ENCODE measurements around the gene CRYZL1.
"Not testable (repeated sequence)": the region's sequence is repeated elsewhere in the genome, so short reads cannot be mapped to it uniquely, and the experiment has no call there.

CRYZL1 gene

DNA sequence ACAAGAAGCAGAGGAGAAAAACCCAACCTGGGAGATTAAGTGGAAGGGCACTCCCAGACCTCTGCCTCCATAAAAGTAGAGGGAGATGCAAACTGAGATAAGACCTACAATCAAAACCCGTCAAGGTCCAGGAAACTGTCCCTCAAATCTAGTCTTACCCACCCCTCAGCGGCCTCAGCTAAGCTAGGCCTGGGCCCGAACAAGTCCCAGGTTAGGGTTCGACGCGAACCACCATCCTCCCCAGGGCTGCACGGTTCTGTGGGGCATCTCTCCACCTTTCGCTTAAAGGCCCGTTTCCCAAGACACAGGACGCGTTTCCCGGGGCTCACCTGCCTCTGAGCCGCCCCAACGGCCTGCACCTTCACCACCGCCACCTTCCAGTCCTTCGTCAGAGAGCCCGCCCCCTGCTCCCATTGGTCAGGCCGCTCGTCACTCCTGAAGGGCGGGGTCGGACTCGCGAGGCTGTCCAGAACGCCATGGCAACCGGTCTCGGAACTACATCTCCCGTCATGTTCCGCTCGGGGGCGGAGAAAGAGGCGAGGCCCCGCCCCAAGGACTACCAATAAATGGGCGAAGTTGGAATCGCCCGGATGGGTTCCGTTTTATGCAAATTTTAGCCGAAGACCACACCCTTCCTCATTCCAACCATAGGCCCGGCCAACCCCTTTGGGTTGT, at the start of gene CRYZL1:
CRYZL1 (minus strand) TSS at position 390 of the 675 bp plus-strand sequence. CDS start 10,190 bp downstream, outside the sequence.
- peak; percentile 93 for DNase-seq

GRCh38 chr21:33690874-33691273, 49.3 kb upstream of the CRYZL1 start:
- DNase-seq, result no peak

DNA sequence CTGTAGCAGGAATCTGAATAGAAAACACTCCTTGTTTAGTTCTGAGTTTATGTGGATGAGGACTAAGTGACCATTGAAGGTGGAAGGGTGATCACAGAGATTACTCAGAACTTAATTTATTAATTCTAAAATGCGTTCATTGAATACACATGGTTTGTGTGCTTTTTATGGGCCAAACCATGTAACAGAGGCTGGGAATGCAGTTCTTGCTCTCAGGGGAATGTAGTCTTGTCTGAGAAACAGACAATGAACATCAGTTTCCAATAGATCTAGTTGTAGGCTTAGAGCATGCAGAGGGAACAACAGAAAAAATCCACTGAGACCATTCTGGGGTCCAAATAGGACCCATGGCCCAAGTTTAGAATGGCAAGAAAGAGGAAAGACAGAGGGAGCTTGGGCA, 46.8 kb upstream of the CRYZL1 start:
- no peak for DNase-seq

DNA sequence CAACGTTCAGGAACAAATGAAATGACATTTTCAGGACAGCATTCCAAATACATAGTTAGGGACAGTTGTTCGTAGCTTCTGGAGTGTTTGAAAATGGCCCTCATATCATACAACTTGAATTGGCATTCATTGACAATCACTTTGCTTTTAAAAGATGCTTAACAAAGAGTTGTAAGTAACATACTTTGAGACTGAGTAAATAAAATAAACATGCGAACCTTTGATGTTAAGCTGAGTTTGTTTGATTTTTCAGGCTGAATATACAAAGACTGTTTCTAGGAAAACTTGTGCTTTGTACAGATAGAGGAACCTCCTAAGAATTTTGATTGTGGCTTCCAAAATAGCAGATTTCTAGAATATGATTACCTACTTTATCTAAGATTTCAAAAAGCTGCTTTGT, 46.1 kb upstream of the CRYZL1 start:
- no peak for DNase-seq

DNA sequence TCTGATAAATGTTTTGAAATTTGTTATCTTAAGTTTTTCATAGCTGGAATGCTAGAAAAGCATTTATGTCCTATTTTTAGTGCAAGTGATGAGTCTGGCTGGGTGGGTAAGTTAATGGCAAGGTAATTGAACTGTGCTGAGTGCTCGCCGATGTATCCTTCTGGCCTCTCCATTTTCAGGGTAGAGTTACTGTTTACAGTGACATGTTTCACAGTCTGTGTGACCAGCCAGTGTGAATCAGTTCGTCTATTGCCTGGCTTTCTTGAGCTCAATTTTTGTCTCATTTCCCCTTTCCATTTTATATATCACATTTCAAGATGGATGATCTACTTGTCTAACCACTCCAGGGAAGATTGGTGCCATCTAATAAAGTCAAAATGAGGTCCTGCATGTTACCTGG, 44.8 kb upstream of the CRYZL1 start:
- no peak for DNase-seq

GRCh38 chr21:33685613-33686197, 44.2 kb upstream of the CRYZL1 start:
- no peak for DNase-seq

DNA sequence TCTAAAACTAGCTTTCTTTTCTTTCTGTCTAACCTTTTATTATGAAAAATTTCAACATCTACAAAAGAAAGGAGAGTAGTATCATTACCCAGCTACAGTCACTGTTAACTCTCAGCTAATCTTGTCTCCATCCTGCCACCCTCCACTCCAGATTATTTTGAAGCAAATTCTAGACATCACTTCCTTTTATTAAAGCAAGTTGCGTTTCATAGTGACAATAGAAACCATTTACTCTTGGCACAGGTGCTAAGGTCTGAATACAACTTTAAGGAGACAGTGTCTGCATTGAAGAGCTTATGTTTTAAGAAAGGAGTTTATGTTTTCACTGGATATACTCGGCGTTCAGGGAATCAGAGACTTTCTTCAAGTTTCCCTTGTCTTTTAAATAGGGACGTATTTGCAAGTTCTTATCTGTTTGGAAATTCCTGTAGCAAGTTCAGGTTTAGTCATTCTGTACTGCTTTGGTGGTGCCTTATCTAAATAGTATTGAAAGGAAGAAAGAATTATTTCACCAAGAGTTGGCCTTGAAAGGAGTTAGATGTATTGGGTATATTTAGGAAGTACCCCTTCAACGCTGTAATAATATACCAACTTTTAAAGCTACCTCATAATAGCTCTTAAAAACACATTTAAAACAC, 43.5 kb upstream of the CRYZL1 start:
- no peak for DNase-seq

DNA sequence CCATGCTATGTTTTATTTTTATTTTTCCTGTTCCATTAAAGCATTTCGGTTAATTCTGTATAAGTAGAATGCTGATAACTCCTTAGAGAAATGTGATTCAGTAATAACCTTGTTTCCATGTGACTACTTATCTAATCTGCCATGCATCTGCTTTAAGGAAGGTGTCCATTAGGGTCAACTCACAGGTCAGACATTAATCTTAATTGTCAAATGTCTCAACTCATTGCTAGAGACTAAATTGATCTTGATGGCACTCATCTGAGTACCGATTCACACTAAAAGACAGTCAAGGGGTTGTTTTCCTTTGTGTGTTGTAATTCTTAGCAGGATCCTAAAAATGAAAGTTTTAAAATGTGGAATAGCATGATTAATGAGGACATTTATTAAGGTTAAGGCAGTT, 42.5 kb upstream of the CRYZL1 start:
- DNase-seq, result no peak

DNA sequence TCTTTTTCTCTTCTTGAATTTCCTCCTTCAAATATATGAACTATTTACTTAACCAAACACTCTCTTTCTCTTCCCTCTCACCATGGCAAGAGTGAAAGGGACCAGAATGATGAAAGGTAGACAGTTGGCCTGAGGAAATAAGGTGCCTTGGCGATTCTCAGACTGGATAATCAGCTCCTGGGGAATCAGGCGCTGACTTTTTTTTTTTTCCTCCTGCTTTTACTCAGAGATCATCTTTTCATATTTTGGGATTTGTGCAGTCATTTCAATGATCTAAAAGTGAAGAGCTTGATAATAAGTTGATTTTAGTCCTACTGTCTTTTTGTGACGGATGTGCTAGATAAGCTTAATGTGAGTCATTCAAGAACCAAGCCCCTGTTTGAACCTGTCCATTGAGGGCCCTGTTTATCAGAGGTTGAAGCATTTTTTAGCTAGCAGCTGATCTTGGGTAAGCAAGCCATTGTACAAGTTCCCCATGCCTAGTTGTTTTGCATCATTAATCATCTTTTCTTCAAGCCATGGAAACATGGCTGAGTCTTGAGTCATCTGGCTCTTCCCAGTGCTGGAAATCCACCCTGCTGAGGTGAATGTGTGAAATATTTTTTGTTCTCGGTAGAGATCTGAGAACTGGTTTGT, 41.6 kb upstream of the CRYZL1 start:
- no peak for DNase-seq

GRCh38 chr21:33680870-33681269, 39.3 kb upstream of the CRYZL1 start:
- DNase-seq, result no peak

DNA sequence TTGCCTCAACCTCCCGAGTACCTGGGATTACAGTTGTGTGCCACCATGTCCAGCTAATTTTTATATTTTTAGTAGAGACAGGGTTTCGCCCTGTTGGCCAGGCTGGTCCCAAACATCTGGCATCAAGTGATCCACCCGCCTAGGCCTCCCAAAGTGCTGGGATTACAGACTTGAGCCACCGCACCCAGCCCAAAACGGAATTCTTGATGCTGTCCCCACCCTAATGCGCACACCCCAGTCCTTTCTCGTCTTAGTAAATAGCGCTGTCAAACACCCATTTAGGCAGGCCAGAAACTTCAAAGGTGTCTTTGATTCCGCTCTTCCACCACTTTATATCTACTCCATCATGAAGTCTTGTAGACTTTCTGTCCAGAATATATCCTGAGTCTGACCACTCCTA, 35.9 kb upstream of the CRYZL1 start:
- no peak for DNase-seq

DNA sequence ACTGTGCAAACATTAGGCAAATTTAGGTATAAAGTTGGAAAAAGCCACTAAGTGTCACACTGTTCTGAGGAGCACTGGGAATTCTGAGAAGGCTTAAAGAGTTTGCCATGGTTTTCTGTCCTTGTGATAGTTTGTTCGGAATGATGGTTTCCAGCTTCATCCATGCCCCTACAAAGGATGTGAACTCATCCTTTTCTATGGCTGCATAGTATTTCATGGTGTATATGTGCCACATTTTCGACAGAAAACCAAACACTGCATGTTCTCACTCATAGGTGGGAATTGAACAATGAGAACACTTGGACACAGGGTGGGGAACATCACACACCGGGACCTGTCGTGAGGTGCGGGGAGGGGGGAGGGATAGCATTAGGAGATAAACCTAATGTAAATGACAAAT, 35.1 kb upstream of the CRYZL1 start:
- DNase-seq, result not testable (repeated sequence)

- no peak for DNase-seq
These were observed 32.7 kb upstream of the CRYZL1 start for GRCh38 chr21:33674226-33674625.

- DNase-seq, result no peak
These were observed 31.9 kb upstream of the CRYZL1 start for GRCh38 chr21:33673473-33673872.

DNA sequence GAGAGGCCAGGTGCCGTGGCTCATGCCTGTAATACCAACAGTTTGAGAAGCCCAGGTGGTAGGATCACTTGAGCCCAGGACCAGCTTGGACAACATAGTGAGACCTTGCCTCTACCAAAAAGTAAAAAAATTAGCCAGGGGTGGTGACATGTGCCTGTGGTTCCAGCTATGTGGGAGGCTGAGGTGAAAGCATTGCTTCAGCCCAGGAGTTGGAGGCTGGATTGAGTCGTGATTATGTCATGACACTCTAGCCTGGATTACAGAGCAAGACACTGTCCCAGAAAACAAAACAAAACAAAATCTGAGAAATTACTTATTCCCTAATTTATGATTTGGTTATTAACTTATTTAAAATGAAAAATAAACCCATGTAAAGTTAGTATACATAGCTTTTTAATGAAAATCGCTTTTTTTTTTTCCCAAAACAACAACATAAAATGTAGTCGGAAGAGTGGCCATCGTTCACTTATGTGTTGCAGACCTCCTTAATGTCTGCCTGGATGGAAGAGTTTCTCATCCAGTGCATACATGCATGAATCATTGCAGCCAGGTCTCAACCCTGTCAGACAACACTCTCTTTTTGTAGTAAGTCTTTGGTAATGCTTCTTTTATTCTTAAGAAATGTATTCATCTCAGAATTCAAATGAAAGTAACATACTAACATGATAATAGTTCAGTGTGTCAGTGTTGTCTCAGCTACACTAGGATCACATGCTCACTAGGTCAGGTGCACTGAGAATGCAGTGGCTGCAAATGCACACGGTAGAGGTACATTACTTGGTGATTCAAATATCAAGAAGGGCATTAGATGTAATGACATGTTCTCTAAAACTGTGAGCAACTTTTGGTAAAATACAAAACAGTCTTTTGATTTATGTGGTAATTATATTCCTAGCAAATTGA, 28.8 kb upstream of the CRYZL1 start:
- DNase-seq, result no peak

DNA sequence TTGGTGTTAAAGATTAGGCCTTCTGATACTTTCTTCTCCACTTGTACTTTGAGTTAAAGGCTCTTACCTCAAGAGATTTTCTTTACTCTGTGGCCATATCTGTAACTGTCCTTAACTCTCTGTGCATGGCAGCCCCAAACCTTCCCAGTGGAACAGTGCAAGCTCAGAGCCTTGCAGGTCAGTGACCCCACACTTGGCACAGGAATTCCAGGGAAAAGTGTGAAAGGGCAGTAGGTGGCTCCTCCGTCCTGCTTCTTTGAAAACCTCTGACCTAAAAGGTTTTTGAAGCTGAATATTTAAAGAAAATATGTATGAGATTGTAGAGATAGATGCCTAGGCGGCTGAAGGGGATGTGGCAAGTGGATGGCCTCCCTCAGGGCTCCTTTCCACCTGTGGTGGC, 27.1 kb upstream of the CRYZL1 start:
- DNase-seq, result no peak

- DNase-seq, result no peak
These were observed 26.6 kb upstream of the CRYZL1 start for GRCh38 chr21:33668180-33668579.

DNA sequence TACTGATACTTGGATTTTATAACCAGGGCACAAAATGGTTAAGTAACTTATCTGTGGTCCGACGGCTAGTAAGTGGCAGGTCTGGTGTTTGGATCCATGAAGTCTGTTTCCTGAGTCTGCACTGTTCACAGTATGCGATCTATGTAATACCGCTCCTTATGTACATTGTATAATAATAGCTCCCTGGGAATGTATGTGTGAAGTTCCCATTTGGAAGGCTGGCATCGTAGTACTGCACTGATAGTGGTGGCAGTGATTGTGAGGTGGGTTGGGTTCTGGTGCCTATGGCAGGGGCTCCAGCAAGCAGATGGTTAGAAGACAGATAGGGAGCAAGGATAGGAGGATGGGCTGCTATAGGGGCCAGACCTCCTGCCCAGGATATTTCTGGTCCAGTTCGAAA, 26.1 kb upstream of the CRYZL1 start:
- DNase-seq, result no peak

DNA sequence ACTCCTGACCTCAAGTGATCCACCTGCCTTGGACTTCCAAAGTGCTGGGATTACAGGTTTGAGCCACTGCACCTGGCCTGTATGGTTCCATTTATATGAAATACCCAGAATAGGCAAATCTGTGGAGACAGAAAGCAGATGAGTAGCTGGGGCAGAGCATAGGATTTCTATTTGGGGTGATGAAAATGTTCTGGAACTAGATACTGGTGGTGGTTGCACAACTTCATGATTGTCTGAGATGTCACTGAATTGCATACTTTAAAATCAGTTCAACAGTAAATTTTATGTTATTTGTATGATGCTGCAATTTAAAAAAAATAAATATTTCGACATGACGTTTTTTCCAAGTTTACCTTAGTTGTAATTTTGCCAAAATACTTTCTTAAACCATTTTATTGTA, 24.6 kb upstream of the CRYZL1 start:
- no peak for DNase-seq

GRCh38 chr21:33664135-33664534, 22.6 kb upstream of the CRYZL1 start:
- no peak for DNase-seq

- no peak for DNase-seq
These were observed 21.7 kb upstream of the CRYZL1 start for GRCh38 chr21:33663241-33663640.

GRCh38 chr21:33662046-33662445, 20.5 kb upstream of the CRYZL1 start:
- DNase-seq, result no peak

GRCh38 chr21:33661146-33661545, 19.6 kb upstream of the CRYZL1 start:
- DNase-seq, result no peak

All from GOT3 (cell line).